ENCODE measurements around the gene IL4R.
A peak's percentile ranks its signal among the peaks of the same experiment; 100 is the strongest.
"Not testable (repeated sequence)": the region's sequence is repeated elsewhere in the genome, so short reads cannot be mapped to it uniquely, and the experiment has no call there.

The IL4R gene

GRCh38 chr16:27313422-27314160 lies at the start of gene IL4R:
Gene IL4R (plus strand): TSS chr16:27313974. CDS start chr16:27340204, 26,230 bp downstream.
- in situ Hi-C loops (cut with MboI; ENCODE audit: low pct_unique_long_range_greater_than_20kb, low sequenced_read_pairs) = no loop called here
- peak; percentile 53 for DNase-seq

GRCh38 chr16:27264151-27264550 lies 49.6 kb upstream of the IL4R start:
- no peak for DNase-seq
- in situ Hi-C loops (cut with MboI; ENCODE audit: low pct_unique_long_range_greater_than_20kb, low sequenced_read_pairs) = no loop called here

GRCh38 chr16:27265982-27266381 lies 47.8 kb upstream of the IL4R start:
- in situ Hi-C loops (cut with MboI; ENCODE audit: low pct_unique_long_range_greater_than_20kb, low sequenced_read_pairs) = no loop called here
- no peak for DNase-seq

GRCh38 chr16:27267037-27267677 lies 46.6 kb upstream of the IL4R start:
- in situ Hi-C loops (cut with MboI; ENCODE audit: low pct_unique_long_range_greater_than_20kb, low sequenced_read_pairs) = no loop called here
- DNase-seq = peak; percentile 40

- DNase-seq = peak; percentile 93
- in situ Hi-C loops (cut with MboI; ENCODE audit: low pct_unique_long_range_greater_than_20kb, low sequenced_read_pairs) = no loop called here
Measured at GRCh38 chr16:27268376-27269299, 45.1 kb upstream of the IL4R start, which contains the start of gene NSMCE1. Gene NSMCE1 (minus strand): TSS chr16:27268772. CDS start chr16:27257570, 11,202 bp downstream.

GRCh38 chr16:27269300-27270150 lies 44.2 kb upstream of the IL4R start:
- in situ Hi-C loops (cut with MboI; ENCODE audit: low pct_unique_long_range_greater_than_20kb, low sequenced_read_pairs) = no loop called here
- no peak for DNase-seq

- in situ Hi-C loops (cut with MboI; ENCODE audit: low pct_unique_long_range_greater_than_20kb, low sequenced_read_pairs) = no loop called here
- DNase-seq = no peak
Measured at GRCh38 chr16:27270349-27270748, 43.4 kb upstream of the IL4R start.

- in situ Hi-C loops (cut with MboI; ENCODE audit: low pct_unique_long_range_greater_than_20kb, low sequenced_read_pairs) = no loop called here
Measured at GRCh38 chr16:27272076-27272475, 41.7 kb upstream of the IL4R start.

GRCh38 chr16:27272697-27273096 lies 41.1 kb upstream of the IL4R start:
- in situ Hi-C loops (cut with MboI; ENCODE audit: low pct_unique_long_range_greater_than_20kb, low sequenced_read_pairs); DNase-seq: not testable (repeated sequence)

More at GRCh38 chr16:27272076-27272475, 41.7 kb upstream of the IL4R start:
- no peak for DNase-seq

GRCh38 chr16:27273330-27273669 lies 40.5 kb upstream of the IL4R start:
- in situ Hi-C loops (cut with MboI; ENCODE audit: low pct_unique_long_range_greater_than_20kb, low sequenced_read_pairs) = no loop called here
- DNase-seq = no peak

- in situ Hi-C loops (cut with MboI; ENCODE audit: low pct_unique_long_range_greater_than_20kb, low sequenced_read_pairs) = no loop called here
- no peak for DNase-seq
Measured at GRCh38 chr16:27273670-27274423, 39.9 kb upstream of the IL4R start.

GRCh38 chr16:27274424-27274874 lies 39.3 kb upstream of the IL4R start:
- in situ Hi-C loops (cut with MboI; ENCODE audit: low pct_unique_long_range_greater_than_20kb, low sequenced_read_pairs); DNase-seq: not testable (repeated sequence)

- in situ Hi-C loops (cut with MboI; ENCODE audit: low pct_unique_long_range_greater_than_20kb, low sequenced_read_pairs) = no loop called here
- DNase-seq = no peak
Measured at GRCh38 chr16:27275394-27275793, 38.4 kb upstream of the IL4R start.

- in situ Hi-C loops (cut with MboI; ENCODE audit: low pct_unique_long_range_greater_than_20kb, low sequenced_read_pairs) = no loop called here
- no peak for DNase-seq
Measured at GRCh38 chr16:27281243-27281642, 32.5 kb upstream of the IL4R start.

- in situ Hi-C loops (cut with MboI; ENCODE audit: low pct_unique_long_range_greater_than_20kb, low sequenced_read_pairs) = no loop called here
Measured at GRCh38 chr16:27284865-27285675, 28.7 kb upstream of the IL4R start.

GRCh38 chr16:27285676-27286196 lies 28.0 kb upstream of the IL4R start:
- in situ Hi-C loops (cut with MboI; ENCODE audit: low pct_unique_long_range_greater_than_20kb, low sequenced_read_pairs) = no loop called here
- peak; percentile 38 for DNase-seq

More at GRCh38 chr16:27284865-27285675, 28.7 kb upstream of the IL4R start:
- DNase-seq = no peak

- in situ Hi-C loops (cut with MboI; ENCODE audit: low pct_unique_long_range_greater_than_20kb, low sequenced_read_pairs) = no loop called here
- DNase-seq = peak; percentile 29
Measured at GRCh38 chr16:27286451-27286850, 27.3 kb upstream of the IL4R start.
